ENCODE measurements around the gene SH2D1A.
"Not testable (repeated sequence)": the region's sequence is repeated elsewhere in the genome, so short reads cannot be mapped to it uniquely, and the experiment has no call there.

SH2D1A gene

DNA sequence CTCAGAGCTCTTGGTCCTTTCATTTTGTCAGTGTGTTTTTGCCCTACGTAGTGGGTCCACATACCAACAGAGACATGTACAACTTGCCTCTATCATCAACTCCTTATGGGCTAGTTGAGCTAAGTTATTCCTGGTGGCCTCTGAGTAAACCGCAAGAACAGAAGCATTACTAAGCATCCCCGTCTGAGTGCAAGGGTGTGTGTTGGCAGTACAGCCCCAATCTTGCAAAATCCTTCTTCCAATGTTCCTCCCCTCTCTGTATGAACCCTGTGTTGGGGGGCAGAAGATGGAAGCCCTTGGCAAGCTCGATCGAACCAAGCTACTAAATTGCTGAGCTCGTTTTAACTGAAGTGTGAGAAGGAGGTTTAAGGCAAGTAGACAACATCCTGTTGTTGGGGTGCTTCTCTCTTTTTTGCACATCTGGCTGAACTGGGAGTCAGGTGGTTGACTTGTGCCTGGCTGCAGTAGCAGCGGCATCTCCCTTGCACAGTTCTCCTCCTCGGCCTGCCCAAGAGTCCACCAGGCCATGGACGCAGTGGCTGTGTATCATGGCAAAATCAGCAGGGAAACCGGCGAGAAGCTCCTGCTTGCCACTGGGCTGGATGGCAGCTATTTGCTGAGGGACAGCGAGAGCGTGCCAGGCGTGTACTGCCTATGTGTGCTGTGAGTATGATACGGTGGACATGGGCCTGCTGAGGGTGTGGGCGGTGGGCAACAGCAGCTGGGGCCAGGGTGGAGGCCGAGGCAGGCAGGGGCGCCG is at the start of gene SH2D1A:
Gene SH2D1A, plus strand, starts transcription at position 447 of the 760 bp plus-strand sequence. Its CDS starts 80 bp downstream, at position 527.
- no peak for DNase-seq (ENCODE audit: low read depth in 2 of 2)

DNA sequence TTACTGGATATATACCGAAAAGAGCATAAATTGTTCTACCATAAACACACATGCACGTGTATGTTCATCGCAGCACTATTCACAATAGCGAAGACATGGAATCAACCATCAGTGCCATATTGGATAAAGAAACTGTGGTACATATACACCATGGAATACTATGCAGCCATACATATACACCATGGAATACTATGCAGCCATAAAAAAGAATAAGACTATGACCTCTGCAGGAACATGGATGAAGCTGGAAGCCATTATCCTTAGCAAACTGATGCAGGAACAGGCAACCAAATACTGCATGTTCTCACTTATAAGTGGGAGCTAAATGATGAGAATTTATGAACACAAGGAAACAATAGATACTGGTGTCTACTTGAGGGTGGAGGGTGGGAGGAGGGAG is 47.0 kb upstream of the SH2D1A start:
- DNase-seq (ENCODE audit: low read depth in 2 of 2): not testable (repeated sequence)

DNA sequence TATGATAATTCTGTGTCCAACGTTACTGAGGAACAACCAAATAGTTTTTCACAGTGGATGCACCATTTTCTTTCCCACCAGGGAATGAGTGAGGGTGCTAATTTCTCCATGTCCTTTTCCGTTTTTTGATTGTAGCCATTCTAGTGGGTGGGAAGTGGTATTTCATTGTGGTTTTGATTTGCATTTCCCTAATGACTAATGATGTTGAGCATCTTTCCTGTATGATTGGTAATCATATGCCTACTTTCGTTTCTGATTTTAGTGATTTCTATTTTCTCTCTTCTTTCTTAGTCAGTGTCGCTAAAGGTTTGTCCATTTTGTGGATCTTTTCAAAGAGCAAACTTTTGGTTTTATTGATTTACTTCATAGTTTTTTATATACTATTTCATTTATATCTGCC is 46.0 kb upstream of the SH2D1A start:
- DNase-seq (ENCODE audit: low read depth in 2 of 2): no peak

DNA sequence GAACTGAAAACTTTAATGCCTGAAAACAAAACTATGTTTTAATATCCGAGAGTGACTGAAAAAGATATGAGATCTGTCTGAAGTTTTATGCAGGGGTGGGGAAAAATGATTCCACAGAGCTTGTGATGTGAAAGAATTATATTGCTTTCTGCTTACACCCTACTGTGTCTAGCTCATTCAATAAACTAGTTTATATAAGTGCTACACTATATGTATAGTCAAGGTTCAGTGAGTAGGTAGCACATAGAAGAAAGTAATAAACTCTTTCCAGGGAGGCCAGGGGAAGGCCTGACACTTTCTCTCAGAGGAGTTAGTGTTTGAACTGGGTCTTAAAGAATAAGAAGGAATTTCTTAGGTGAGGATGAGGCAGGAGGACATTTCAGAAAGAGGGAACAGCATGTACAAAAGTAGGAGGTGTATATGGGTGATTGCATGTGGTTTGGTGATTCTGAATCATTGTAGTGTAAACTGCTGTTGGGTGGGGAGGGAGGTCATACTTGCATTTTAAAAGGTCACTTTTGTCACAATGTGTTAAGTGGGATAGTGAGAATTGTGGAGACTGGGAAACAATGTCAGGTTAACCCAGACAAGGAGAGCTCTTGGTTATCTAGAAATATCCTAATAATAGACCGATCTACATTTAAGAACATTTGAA is 39.0 kb upstream of the SH2D1A start:
- no peak for DNase-seq (ENCODE audit: low read depth in 2 of 2)

DNA sequence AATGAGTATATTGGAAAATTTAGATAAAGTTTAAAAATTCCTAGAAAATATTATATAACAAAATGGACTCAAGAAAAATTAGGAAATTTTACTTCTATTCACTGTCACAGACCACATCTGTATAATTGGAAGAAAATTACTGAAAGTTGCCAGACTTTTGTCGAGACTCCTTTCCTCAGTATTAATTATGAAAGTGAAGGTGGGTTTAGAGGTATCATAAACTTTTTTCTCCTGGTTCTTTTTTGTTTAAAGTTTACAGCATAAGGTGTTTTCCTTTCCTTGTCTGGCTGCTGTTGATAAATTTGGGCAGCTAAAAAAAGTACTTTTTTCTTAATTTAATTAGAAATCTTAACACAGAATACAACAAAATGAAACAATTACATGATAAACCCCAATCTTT is 20.6 kb upstream of the SH2D1A start:
- no peak for DNase-seq (ENCODE audit: low read depth in 2 of 2)

DNA sequence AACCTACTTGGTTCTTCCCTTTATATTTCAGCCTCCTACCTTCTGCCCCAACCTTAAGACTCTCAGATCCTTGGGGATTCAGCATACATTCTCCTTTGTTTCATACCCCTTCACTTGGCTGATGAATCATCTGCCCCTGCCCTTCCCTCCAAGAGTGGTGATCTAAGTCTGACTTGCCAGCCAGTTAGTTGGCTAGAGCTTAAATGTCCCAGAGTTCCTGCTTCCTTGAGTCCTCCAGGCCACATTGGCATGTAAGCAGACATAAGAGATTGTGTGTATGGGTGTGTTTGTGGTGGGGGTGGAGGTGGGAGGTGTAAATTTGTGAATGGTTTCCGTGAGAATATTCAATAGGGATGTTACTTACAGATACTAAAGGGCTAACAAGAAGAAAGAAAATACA is 17.6 kb upstream of the SH2D1A start:
- DNase-seq (ENCODE audit: low read depth in 2 of 2): no peak

DNA sequence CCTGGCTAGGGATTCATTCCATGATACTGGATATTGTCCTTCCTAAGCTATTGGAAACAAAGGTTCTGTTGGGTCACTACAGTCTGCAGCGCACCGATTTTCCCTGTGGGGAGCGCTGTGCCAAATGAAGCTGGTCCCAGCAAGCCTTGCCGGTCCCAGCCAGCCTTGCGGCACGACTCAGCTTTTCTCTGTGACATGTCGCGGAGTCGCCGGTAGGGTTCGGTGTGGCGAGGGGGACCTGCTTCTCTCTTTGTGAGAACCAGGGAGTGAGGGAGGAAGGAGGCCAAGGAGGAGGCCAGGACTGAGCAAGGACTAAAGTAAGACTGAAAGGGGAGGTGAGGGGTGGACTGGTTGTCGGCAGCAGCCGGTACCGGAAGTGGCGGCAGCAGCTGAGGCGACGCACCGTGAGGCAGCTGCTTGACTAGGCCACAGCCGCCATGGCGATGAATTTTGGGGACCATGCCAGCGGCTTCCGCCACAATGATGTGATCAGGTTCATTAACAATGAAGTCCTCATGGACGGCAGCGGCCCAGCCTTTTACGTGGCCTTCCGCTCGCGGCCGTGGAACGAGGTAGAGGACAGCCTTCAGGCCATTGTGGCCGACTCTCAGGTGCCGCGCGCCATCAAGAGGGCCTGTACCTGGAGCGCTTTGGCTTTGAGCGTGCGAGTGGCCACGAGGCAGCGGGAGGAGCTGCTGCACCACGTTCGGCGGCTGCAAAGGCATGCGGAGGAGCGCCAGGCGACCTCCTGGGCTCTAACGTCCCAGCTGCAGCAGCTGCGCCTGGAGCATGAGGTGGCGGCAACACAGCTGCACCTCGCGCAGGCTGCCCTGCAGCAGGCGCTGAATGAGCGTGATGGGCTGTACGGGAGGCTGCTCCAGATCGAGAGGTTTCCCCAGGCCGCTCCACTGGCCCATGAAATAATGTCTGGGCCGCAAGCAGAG is 13.6 kb upstream of the SH2D1A start, which contains the start of gene TEX13D:
Gene TEX13D, plus strand, starts transcription at position 180 of the 944 bp plus-strand sequence. Its CDS starts 258 bp downstream, at position 438.
- no peak for DNase-seq (ENCODE audit: low read depth in 2 of 2)

DNA sequence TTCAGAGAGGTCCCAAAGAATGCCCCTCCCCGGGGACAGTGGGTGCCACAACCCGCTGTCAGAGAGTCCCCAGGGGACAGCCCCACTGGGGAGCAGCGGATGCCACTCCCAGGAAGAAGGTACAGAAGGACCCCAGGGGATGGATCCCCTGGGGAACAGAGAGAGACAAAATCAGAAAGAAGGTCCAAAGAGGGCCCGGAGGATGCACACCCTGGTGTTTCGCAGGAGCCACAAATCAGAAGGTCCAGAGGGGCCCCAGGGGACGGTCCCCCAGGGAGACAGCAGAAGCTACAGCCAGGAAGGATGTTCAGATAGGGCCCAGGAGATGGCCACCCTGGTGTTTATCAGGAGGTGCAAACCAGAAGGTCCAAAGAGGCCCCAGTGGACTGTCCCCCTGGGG is 12.5 kb upstream of the SH2D1A start:
- DNase-seq (ENCODE audit: low read depth in 2 of 2): no peak

DNA sequence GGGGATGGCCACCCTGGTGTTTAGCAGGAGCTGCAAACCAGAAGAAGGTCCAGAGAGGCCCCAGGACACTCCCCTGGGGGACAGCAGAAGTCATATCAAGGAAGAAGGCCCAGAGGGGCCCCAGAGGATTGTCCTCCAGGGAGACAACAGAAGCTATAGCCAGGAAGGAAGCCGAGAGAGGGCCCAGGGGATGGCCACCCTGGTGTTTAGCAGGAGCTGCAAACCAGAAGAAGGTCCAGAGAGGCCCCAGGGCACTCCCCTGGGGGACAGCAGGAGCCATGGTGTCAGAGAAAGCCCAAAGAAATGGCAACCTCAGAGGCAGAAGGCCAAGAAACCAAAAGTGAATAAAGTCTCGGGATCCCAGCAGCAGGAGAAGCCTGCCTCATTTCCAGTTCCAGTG is 11.8 kb upstream of the SH2D1A start:
- DNase-seq (ENCODE audit: low read depth in 2 of 2): not testable (repeated sequence)

DNA sequence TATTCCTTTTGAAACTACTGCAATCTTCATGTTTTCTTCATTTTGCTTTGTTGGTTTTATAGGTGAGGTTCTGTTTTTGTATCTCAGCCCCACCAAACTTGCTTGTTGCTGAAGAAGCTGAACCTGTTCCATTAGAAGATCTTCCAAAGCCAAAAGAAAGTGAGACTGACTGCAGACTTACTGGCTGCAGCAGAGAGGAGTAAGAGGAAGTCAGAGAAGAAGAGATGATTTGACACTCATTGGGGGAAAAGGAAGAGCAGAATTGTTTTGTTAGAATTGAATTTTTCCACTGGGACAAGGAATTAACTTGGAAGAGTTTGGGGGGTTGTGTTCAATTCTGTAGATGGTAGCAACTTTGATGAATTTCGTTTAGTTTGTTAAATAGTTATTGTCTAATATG is 10.8 kb upstream of the SH2D1A start:
- DNase-seq (ENCODE audit: low read depth in 2 of 2): no peak

DNA sequence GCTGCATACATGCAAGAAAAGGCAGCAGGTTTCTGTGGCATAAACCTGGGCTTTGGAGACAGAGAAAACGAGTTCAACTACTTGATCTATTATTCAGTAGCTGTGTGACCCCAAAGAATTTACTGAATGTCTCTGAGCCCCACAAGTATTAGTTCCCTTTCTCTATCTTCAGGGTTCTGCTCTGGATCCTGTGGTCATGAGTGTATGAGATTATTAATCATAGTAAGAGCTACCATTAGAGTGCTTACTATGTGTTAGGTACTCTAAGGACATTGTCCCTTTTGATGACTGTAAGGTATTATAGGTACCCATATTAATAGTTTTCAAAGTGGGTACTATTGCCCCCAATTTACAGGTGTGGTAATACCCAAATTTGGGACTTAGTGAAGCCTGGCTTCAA is 8.4 kb upstream of the SH2D1A start:
- DNase-seq (ENCODE audit: low read depth in 2 of 2): no peak

DNA sequence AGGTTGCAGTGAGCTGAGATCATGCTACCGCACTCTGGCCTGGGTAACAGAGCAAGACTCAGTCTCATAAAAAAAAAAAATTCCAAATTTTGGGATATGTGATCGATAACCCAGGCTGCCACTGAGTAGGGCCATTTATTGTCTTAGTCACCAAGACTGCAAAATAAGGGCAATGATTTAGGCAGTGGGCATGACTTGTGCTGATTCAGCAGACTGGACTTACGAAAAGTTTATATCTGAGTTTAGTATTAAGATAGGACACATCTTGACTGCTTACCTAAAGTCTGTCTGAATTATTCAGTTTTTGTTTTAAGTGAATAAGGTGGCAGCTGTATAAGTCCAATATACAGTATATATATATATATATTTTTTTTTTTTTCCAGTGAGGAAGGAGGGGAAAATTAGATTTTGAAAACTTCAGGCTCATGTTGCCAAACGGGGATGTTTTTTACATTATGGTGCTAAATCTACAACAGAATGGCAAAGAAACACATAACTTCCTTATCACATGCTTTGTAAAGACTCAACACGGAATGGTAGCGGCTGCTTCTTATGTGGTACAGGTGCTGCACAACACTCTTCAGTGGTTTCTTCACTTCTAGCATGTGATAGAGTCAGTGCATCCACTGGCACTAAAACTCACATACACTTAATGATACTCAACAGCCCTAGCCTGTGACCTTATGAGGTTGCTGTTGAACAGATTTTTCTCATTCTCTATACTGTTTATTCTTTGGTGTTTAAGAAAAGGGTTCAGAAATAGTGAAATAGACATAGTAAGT is 7.4 kb upstream of the SH2D1A start:
- no peak for DNase-seq (ENCODE audit: low read depth in 2 of 2)

DNA sequence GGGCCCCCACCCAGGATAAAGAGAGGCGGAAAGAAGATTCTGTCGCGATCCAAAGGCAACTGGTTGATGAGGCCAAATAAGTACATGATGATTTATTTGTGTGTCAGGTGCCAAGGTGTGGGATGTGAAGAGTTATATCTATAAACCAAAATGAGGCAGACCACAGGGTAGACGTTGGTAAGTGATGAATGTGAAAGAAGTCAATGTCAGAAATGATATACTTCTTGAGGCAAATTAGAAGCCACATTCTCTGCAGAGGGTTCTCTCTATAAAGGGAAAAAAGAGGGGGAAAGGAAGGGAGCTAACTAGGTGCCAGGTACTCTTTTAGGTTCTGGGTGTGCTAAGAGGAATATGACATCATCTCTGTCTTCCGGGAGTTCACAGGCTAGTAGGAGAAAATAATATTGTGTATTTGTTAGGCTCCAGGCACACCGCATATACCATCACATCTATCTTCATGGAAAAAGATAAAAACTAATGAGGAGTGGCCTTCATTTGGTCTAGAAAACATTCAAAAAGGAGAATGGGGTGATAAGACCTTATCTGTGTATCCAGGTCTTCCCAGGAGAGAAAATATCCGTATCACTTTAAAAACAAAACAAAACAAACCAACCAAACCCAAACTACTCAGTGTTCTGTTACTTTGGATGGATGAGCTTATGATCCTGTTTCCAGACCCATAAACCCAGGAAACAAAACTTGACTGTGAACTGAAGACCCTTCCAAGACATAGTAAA is 4.8 kb upstream of the SH2D1A start:
- DNase-seq (ENCODE audit: low read depth in 2 of 2): no peak

DNA sequence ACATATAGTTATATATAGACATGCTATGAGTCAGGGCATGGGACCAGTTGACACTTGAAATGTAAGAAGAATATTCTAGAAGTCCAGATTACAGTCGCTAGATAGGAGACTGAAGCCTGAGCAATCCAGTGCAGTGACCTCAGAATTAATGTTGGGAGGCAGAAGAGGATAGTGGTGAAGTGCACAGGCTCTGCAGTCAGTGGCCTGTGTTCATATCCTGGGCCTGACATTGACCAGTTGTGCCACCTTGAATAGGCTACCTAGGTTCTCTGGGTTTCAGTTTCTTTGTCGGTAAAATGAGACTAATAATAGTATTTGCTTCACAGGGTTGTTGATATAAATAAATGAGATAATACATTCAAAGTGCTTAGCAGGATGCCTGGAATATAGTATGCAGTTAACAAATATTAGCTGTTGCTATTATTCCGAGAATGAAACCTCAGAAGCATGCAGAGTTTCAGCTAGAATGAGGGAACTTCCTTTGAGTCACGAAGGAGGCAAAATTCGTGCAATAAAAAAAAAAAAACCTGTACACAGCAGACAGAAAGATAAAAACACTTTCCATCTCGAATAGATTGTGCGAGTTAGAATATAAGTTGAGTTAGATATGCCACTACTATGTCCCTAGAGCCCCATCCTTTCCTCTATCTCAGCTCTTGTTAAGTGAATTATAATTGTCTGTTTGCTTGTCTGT is 4.0 kb upstream of the SH2D1A start:
- DNase-seq (ENCODE audit: low read depth in 2 of 2): no peak

DNA sequence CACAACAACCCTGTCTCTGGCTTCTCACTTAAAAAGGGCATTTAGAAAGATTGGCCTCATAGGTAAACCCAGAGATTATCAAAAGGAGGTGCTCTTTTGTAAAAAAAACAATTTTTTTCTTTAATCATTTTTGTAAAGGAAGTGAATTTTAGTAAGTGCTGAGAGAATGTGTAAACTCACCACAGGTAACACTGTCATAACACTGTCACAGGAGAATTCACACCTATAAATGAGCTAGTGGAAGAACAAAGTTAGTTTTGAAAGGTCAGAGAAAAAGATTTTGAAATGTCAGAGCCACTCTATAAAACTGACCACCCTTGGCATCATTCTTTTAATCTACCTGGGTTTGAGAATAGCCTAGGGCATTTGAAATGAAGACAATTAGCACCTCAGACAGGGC is 3.3 kb upstream of the SH2D1A start:
- no peak for DNase-seq (ENCODE audit: low read depth in 2 of 2)

DNA sequence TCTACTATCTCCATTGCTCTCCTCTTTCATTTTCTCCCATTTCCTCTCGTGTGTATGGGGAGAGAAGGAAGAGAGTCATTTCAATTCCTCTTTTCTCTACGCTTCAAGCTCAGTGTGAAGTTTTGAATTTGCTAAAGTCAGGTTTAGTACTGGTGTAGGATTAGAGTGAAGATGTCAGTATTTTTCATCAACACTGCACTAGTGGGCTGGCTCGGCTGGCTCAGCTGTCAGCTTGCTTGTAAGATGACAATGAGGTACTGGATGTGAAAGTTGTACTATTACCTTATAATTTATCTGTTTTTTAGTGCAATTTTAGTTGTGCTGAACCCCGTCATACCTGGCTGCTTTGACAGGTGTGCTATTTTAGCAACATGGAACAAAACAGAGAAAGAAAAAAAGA is 2.1 kb upstream of the SH2D1A start:
- no peak for DNase-seq (ENCODE audit: low read depth in 2 of 2)

DNA sequence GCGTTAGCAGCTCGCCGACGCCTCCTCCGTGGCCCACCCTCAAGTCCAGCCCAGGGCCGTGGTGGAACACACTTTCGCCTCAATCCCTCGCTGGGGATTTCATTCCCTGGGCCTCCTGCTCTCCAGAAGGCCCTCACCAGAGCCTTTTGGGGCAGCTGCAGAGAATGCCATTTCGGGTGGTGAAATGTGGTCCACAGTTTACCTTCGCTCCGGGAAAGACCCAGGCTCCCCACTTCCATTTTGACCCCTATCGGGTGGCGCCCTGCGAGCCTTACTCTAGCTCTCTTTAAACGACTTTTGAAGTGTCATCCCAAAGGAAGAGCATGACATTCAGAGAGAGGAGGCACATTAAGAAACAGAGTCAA is 496 bp downstream of the SH2D1A start:
- no peak for DNase-seq (ENCODE audit: low read depth in 2 of 2)

DNA sequence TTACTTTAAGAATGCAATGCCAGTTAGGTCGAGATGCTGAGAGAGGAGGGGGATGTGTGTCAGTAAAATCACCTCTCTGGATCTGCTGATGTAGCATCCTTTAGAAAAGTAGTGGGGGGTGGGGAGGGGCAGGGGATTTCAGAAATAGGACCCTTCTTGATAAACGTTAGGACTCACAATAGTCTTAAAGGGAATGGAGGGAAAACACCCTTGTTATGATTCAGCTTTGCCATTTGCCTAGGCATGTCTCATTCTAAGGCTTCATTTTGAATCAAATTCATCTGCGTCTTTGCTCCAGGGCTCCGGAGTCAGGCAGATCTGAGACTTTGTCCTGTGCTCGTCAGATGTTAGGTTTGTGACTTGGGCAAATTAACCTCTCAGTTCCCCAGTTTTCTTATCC is 879 bp downstream of the SH2D1A start:
- DNase-seq (ENCODE audit: low read depth in 2 of 2): no peak

DNA sequence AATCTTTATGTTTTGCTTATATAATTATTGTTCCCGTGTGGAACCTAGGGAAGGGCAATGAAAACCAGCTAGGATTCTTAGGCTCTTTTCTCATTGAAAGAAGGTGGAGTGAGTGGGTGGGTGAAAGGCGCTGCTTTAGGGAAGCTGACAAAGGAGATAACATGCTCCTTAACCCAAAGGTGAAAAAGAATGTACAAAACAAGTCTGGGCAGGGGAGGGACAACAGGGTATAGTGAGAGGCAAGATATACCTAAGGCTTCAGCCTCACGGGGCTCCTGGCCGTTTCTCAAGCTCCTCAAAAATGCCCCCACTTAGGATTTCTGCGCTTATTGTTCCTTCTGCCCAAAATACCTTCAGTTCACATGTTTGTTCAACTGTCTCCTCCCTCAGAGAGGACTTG is 1.8 kb downstream of the SH2D1A start:
- DNase-seq (ENCODE audit: low read depth in 2 of 2): no peak

DNA sequence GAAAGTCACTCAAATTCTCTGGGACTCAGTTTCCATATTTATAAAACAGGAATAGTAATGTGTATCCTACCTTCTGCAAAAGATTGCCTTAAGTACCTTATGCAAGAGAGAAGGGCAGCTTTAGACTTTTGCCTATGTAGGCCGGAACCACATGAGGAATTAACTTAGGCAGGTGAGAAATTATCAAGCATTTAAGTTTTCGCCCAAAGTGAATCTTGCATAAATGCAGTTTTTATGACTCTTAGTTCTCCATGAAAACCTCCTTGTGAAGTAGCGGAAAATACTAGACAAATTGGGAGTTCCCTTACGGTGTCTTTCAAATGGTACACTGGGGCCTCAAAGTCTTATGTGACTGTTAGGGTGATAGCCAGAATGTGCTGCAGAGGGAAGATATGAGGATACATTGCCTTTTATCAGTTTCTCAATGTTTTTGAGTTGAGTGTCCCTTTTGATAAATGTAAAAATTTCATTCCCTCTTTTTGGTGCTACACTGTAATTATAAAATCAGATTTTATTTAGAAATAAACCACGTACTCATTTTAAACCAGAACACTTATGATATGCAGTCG is 2.6 kb downstream of the SH2D1A start:
- no peak for DNase-seq (ENCODE audit: low read depth in 2 of 2)
